SK-N-MC (cell line): ENCODE measurements around the gene HS2ST1.

Experiments used
- EZH2 ChIP-seq: fragments of 200-600 bp; sonication (generic); IDR thresholded peaks from one replicate; pipeline ENCODE4 v1.6.1; 2017; ENCODE audit warnings: antibody characterized with exemption
- FOXP2 ChIP-seq: optimal IDR thresholded peaks from 2 replicates; pipeline ENCODE3; 2011; ENCODE audit warnings: mild to moderate bottlenecking, moderate library complexity; ENCODE audit not compliant: insufficient read depth; ENCODE audit errors: extremely low read length, control extremely low read depth

DNA sequence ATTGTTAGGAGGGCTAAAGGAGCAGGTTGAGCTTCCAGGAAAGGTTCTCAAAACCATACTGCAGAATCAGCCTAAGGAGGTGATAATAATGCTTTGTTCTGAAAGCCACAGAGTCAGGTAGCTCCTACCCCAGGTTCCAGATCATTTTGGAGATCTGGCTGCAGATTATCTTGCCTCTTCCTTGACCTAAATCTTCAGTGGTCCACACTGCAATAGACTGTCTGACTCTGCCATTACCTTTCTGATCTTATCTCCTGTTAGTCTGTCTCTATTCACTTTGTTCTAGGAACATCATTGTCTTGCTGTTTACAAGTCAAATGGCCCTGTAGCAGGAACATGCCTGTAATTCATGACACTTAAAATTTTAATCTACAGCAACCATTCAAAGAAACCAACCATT lies 73.0 kb downstream of the HS2ST1 start:
- TF ChIP-seq EZH2: no peak
- TF ChIP-seq FOXP2: no peak
